Measurements from ENCODE around the gene VCPKMT. TPM values are rescaled to one million over a fixed set of nuclear protein-coding genes. Genes with fewer than 3 reads are reported as not detected.

Gene VCPKMT
- total and polyA plus RNA-seq, 9 of the 15 experiments (the other 6 are each of a cell fraction or from before 2014, with no cell fraction given): 2.7 to 7.8 (median 6.3) TPM

DNA sequence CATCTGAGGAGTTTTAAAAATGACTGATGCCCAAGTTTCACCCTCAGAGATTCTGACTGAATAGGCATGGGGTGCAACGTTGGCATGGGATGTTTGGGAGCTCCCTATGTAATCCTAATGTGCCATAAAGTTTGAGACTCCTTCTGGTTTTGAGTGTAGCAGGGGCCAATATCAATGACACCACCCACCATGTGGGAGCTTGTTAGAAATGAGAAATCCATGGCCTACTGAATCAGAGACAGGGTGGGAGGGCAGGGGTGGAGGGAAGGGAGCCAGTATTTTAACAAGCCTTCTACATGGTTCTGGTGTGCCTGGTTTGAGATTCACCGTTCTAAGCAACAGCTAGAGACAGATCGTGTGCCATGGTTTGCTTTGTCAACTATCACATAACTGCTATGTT lies 46.1 kb downstream of the VCPKMT start:
- H2AFZ ChIP-seq (ENCODE audit: low read depth, low read length): no peak overlapping the region
- no peaks in the 10 kb centered on the region for H3K9me3 ChIP-seq (replicated peaks; ENCODE audit: control insufficient read depth, insufficient read depth, low read depth, low read length)
- DNase-seq (ENCODE audit: extremely low read depth in 1 of 4, low spot score in 3 of 4) (no peak), ATAC-seq (no peak), FAIRE-seq (no peak)
- ChIA-PET POLR2A (no interaction called here), CTCF (ENCODE audit: low intra/inter-chr PET ratio) (no interaction called here)
- BruUV-seq (replicated peaks): no TSS peak
- intact Hi-C loops (cut with micrococcal nuclease): no loop called here
- TF ChIP-seq GTF2E2 (tag; IDR thresholded peaks at IDR 0.05) (no peak), TBP (optimal IDR thresholded peaks at IDR 0.05; ENCODE audit: low read depth, low read length) (no peak), RFX1 (IDR thresholded peaks at IDR 0.05) (no peak), ZNF165 (CRISPR knock-in tag; IDR thresholded peaks at IDR 0.05; ENCODE audit: borderline replicate concordance) (no peak), FOS (IDR thresholded peaks at IDR 0.05; ENCODE audit: extremely low read depth, insufficient read length) (no peak), ZNF316 (IDR thresholded peaks at IDR 0.05) (no peak), CBFA2T3 (IDR thresholded peaks at IDR 0.05) (no peak), DIDO1 (tag; IDR thresholded peaks at IDR 0.05; ENCODE audit: low read depth) (no peak), TEAD4 (IDR thresholded peaks at IDR 0.05; ENCODE audit: low read length) (no peak), TEAD4 (CRISPR knock-in tag; IDR thresholded peaks at IDR 0.05; ENCODE audit: borderline replicate concordance) (no peak), GTF2F1 (IDR thresholded peaks at IDR 0.05; ENCODE audit: low read depth, low read length) (no peak), ZNF212 (CRISPR knock-in tag; IDR thresholded peaks at IDR 0.05) (no peak), CHD1 (IDR thresholded peaks at IDR 0.05; ENCODE audit: low read length) (no peak), RBBP5 (IDR thresholded peaks at IDR 0.05; ENCODE audit: borderline replicate concordance, insufficient read depth, low read length, poor library complexity, severe bottlenecking) (no peak)
- TF ChIP-seq, protein P1, sequence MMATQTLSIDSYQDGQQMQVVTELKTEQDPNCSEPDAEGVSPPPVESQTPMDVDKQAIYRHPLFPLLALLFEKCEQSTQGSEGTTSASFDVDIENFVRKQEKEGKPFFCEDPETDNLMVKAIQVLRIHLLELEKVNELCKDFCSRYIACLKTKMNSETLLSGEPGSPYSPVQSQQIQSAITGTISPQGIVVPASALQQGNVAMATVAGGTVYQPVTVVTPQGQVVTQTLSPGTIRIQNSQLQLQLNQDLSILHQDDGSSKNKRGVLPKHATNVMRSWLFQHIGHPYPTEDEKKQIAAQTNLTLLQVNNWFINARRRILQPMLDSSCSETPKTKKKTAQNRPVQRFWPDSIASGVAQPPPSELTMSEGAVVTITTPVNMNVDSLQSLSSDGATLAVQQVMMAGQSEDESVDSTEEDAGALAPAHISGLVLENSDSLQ (IDR thresholded peaks at IDR 0.05): no peak
- no peaks in the 10 kb centered on the region for H3K79me2 ChIP-seq (ENCODE audit: control insufficient read depth, insufficient read depth, low read length)
- H3K4me2 ChIP-seq (ENCODE audit: insufficient read depth, low read length): no peak overlapping the region
- no peak overlapping the region for H3K4me3 ChIP-seq
- in situ Hi-C loops (cut with MboI): no loop called here
- H3K4me1 ChIP-seq (replicated peaks in 1 of 2; ENCODE audit: control insufficient read depth in 2 of 2, insufficient read depth in 2 of 2, low read length in 2 of 2): 0 out of 5 replicates have a peak, but pooled peaks cover 0 to 2% of the 10 kb centered on the region in 2 experiments
- no peaks in the 10 kb centered on the region for H3K36me3 ChIP-seq (ENCODE audit: control insufficient read depth, insufficient read depth, low read length)
- H3K27me3 ChIP-seq (ENCODE audit: control insufficient read depth in 2 of 2, insufficient read depth in 2 of 2, low read length in 2 of 2): no peaks in the 10 kb centered on the region
- no peak overlapping the region for H3K9ac ChIP-seq (ENCODE audit: insufficient read depth in 1 of 2, low read depth in 2 of 2, low read length in 2 of 2)
- no peaks in the 10 kb centered on the region for H4K20me1 ChIP-seq (replicated peaks; ENCODE audit: control insufficient read depth, insufficient read depth, low read length)
- H3K9me1 ChIP-seq (ENCODE audit: control insufficient read depth, insufficient read depth, low read length): no peaks in the 10 kb centered on the region
- WGBS (ENCODE audit: insufficient coverage, low coverage, missing lambda C conversion rate): 34% methylated on average over 3 of the region's 3 CpGs
- H3K27ac ChIP-seq (ENCODE audit: extremely low read depth, low read depth, low read length): no peak overlapping the region

All from K562 (cell line).